Endothelial cell of umbilical vein (primary cell): Measurements from ENCODE around the gene FGFR3. TPM values are rescaled to one million over a fixed set of nuclear protein-coding genes. Genes with fewer than 3 reads are reported as not detected.

Experiments used
- BruUV-seq: library from RNA; stranded (reverse); fragments of 400-500 nt; replicated peaks from 2 replicates; lab custom pipeline; 2021; lab: Mats Ljungman, UMichigan
- CTCF ChIA-PET: fragments of 300-600, 350-600 bp; sonication (Branson Sonifier 250); formaldehyde crosslinking; loops from one replicate; lab custom pipeline; 2021; ENCODE audit warnings: antibody characterized with exemption, inconsistent platforms; lab: Charles Lee
- POLR2A ChIA-PET: fragments of 300-600, 350-600 bp; sonication (Branson Sonifier 250); formaldehyde crosslinking; loops from one replicate; lab custom pipeline; 2021; ENCODE audit warnings: antibody characterized with exemption, inconsistent platforms; lab: Charles Lee
- DNase-seq: peaks from one replicate; pipeline ENCODE4 v3.0.0-alpha.2; 2011; ENCODE audit warnings: low read depth, low spot score
- FAIRE-seq: peaks from 2 replicates; lab custom pipeline; 2011; peaks lifted over from hg19 to GRCh38; lab: Jason Lieb, UNC
- H2AFZ ChIP-seq: 2 replicates; pipeline ENCODE4 v1.6.0; 2012; ENCODE audit warnings: low read depth, low read length, control low read depth, inconsistent platforms
- H3K27ac ChIP-seq: 2 replicates; pipeline ENCODE4 v1.5.1; 2011; ENCODE audit warnings: low read depth, mild to moderate bottlenecking, control low read depth, low read length, moderate library complexity; ENCODE audit not compliant: insufficient read depth
- H3K27me3 ChIP-seq, 2 experiments: 2 replicates each; pipeline versions ENCODE4 v1.6.0 to v1.6.1; 2011; ENCODE audit warnings: low read length in 2 of 2, mixed read lengths in 1 of 2; ENCODE audit not compliant: control insufficient read depth in 2 of 2, insufficient read depth in 2 of 2
- H3K36me3 ChIP-seq, 2 experiments: 2 replicates in 1 of 2; 3 replicates in 1 of 2; pipeline ENCODE4 v1.5.1; 2011; ENCODE audit warnings: low read length in 2 of 2, mild to moderate bottlenecking in 1 of 2, moderate library complexity in 1 of 2; ENCODE audit not compliant: control insufficient read depth in 2 of 2, insufficient read depth in 2 of 2; ENCODE audit errors: extremely low read depth in 1 of 2
- H3K4me1 ChIP-seq: 3 replicates; pipeline ENCODE4 v1.5.1; 2011; ENCODE audit warnings: mild to moderate bottlenecking, low read length; ENCODE audit not compliant: control insufficient read depth, insufficient read depth; ENCODE audit errors: extremely low read depth
- H3K4me2 ChIP-seq: 2 replicates; pipeline ENCODE4 v1.6.1; 2011; ENCODE audit warnings: low read length, control low read depth, mixed read lengths; ENCODE audit not compliant: insufficient read depth
- H3K4me3 ChIP-seq, 3 experiments: fragments of 200-600 bp in 1 of 3; sonication (generic), shearing (Covaris generic) in 1 of 3; replicated peaks in 1 of 3; 2 replicates each; pipeline ENCODE4 v1.5.1; 2011 to 2016; ENCODE audit warnings: control low read depth in 3 of 3, low read length in 3 of 3, mild to moderate bottlenecking in 2 of 3, inconsistent platforms in 1 of 3, low read depth in 1 of 3, moderate library complexity in 1 of 3; ENCODE audit not compliant: insufficient read depth in 1 of 3
- H3K79me2 ChIP-seq: 2 replicates; pipeline ENCODE4 v1.6.0; 2012; ENCODE audit warnings: low read length, inconsistent platforms; ENCODE audit not compliant: control insufficient read depth, insufficient read depth
- H3K9ac ChIP-seq: replicated peaks from 2 replicates; pipeline ENCODE3; 2011; ENCODE audit warnings: low read length, control low read depth; ENCODE audit not compliant: insufficient read depth; ENCODE audit errors: extremely low read depth
- H3K9me1 ChIP-seq: replicated peaks from 3 replicates; pipeline ENCODE4 v1.6.0; 2011; ENCODE audit warnings: mild to moderate bottlenecking, low read length; ENCODE audit not compliant: control insufficient read depth, insufficient read depth; ENCODE audit errors: extremely low read depth
- H3K9me3 ChIP-seq: replicated peaks from 2 replicates; pipeline ENCODE4 v1.5.1; 2012; ENCODE audit warnings: low read length, inconsistent platforms; ENCODE audit not compliant: control insufficient read depth, insufficient read depth
- H4K20me1 ChIP-seq: replicated peaks from 2 replicates; pipeline ENCODE3; 2011; ENCODE audit warnings: mild to moderate bottlenecking, low read length; ENCODE audit not compliant: control insufficient read depth, insufficient read depth; ENCODE audit errors: extremely low read depth
- EZH2 ChIP-seq: IDR thresholded peaks from 2 replicates; pipeline ENCODE4 v1.6.1; 2012; ENCODE audit warnings: borderline replicate concordance, low read depth, mild to moderate bottlenecking, moderate library complexity, low read length, inconsistent platforms; ENCODE audit not compliant: severe bottlenecking
- FOS ChIP-seq: IDR thresholded peaks from 2 replicates; pipeline ENCODE4 v1.6.1; 2011; ENCODE audit warnings: mild to moderate bottlenecking, low read length, moderate library complexity, borderline replicate concordance; ENCODE audit not compliant: insufficient read depth
- GATA2 ChIP-seq: IDR thresholded peaks from 2 replicates; pipeline ENCODE4 v1.7.0; 2011; ENCODE audit warnings: low read depth, mild to moderate bottlenecking, moderate library complexity, mixed read lengths, low read length; ENCODE audit not compliant: insufficient read length, insufficient read depth
- JUN ChIP-seq: IDR thresholded peaks from 2 replicates; pipeline ENCODE4 v1.6.1; 2011; ENCODE audit warnings: borderline replicate concordance, low read depth; ENCODE audit not compliant: insufficient read length, insufficient read depth
- MYC ChIP-seq: IDR thresholded peaks from one replicate; pipeline ENCODE4 v1.6.1; 2011; ENCODE audit warnings: mild to moderate bottlenecking, low read depth, low read length
- POLR2A ChIP-seq: IDR thresholded peaks from 2 replicates; pipeline ENCODE4 v1.6.1; 2012; ENCODE audit warnings: low read depth, mild to moderate bottlenecking, control low read depth, low read length
- POLR2AphosphoS5 ChIP-seq: IDR thresholded peaks from 2 replicates; pipeline ENCODE4 v1.6.1; 2012; ENCODE audit warnings: low read depth, mild to moderate bottlenecking, control low read depth, low read length, moderate library complexity; ENCODE audit not compliant: insufficient read depth
- dilution Hi-C: fragments of 300-500 bp; cut with MboI; formaldehyde crosslinking; loops from one replicate; pipeline ENCODE4 v1.15.0; 2019; ENCODE audit warnings: low sequenced_read_pairs; ENCODE audit not compliant: extremely low pct_ligation_motif_present
- intact Hi-C: fragments of 100-400 bp; cut with micrococcal nuclease; formaldehyde crosslinking; loops from one replicate; pipeline ENCODE4 v1.10.0; 2022
- polyA plus RNA-seq, 4 experiments: library from polyadenylated mRNA; depleted of rRNA in 3 of 4; stranded (reverse) in 3 of 4; unstranded in 1 of 4; fragments of >200 nt; gene quantifications; 2 replicates each; pipeline versions ENCODE4 v1.2.1 to v1.2.3, GENCODE V29; 2011 to 2012; ENCODE audit warnings: missing spikeins in 1 of 4
- total RNA-seq: library from RNA; stranded (reverse); gene quantifications from 2 replicates; pipeline ENCODE4 v1.2.3, GENCODE V29; 2021
- TF ChIP-seq, protein P1 (sequence below): IDR thresholded peaks from 2 replicates; pipeline ENCODE4 v1.6.1; 2011; ENCODE audit not compliant: insufficient read depth, insufficient read length
- TF ChIP-seq, protein P2 (sequence below), 2 donors: IDR thresholded peaks; 1 replicate in 1 of 2; 2 replicates in 1 of 2; pipeline ENCODE4 v1.5.1; 2011; ENCODE audit warnings: low read length in 2 of 2, mild to moderate bottlenecking in 2 of 2, moderate library complexity in 2 of 2, control low read depth in 1 of 2, inconsistent platforms in 1 of 2, low read depth in 1 of 2; ENCODE audit not compliant: insufficient read depth in 1 of 2; ENCODE audit errors: extremely low read depth in 1 of 2

FGFR3 gene
- total and polyA plus RNA-seq, 2 donors (not counting 3 experiments of a cell fraction or from before 2014, with no cell fraction given), result 0.73 to 1.2 TPM

DNA sequence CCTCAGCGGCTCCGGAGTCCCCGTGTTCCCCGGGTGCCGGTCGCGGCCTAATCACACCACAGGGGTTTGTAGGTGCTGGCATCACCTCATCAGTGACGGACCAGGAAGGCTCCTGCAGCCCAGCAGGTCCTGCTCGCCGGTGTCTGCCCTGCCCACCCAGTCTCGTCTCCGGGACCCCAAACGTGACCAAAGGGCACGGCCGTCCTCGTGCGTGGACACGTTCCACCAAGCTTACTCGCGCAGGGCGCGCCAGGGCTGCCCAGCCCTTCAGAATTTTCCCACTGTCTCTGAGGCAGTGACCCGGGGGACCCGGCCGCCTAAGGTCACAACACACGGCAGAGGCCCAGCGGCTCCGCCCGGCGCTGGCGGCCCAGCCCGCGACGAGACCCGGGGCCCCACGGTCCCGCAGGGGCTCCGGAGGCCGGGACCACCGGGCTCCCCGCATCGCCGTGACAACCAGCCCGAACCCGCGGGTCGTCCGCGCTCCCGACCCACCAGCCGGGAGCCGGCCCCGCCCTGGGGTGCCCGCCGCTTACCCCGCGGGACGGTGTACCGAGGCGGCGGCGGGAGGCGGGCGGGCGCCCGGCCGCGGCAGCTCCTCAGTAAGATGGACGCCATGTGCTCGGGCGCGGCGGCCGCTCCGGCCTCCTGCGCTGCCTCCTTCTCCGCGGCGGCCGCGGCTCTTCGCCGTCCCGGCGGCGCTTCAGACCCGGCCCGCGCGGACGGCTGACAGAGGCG is 62.4 kb downstream of the FGFR3 start:
- Histone ChIP-seq H3K27me3 (no peaks in the 10 kb centered on the region), H4K20me1 (no peaks in the 10 kb centered on the region), H3K79me2 (peaks cover 58% of the 10 kb centered on the region), H3K4me3 (peak overlapping the region; percentile 44 to 88 (median 82)), H3K4me2 (peak overlapping the region; percentile 81), H3K9me3 (no peaks in the 10 kb centered on the region), H3K9me1 (no peaks in the 10 kb centered on the region), H3K27ac (peak overlapping the region; percentile 28), H3K4me1 (peaks cover 17% of the 10 kb centered on the region), H3K36me3 (peaks cover 0 to 2% of the 10 kb centered on the region in 2 experiments), H3K9ac (peak overlapping the region; percentile 69), H2AFZ (peak overlapping the region; percentile 70)
- FAIRE-seq (no peak), DNase-seq (peak; percentile 21)
- dilution Hi-C loops (no loop called here), intact Hi-C loops (loop anchor here (1.0 to 2.0 kb wide), 3 partner anchors 15 to 55 kb away; no protein-coding TSS in a partner anchor)
- no TSS peak for BruUV-seq
- POLR2A ChIA-PET, result no interaction called here
- CTCF ChIA-PET, result interaction anchor here (0.7 to 4.8 kb wide), 5 partner anchors 12 to 55 kb away, joined by 3 to 25 read pairs (median 9); partner anchors contain the start of gene NSD2
- no peak for TF ChIP-seq MYC
- TF ChIP-seq POLR2A, result no peak
- TF ChIP-seq JUN, result no peak
- TF ChIP-seq FOS, result no peak
- no peak for TF ChIP-seq POLR2AphosphoS5
- no peak for TF ChIP-seq EZH2
- TF ChIP-seq GATA2, result no peak
- TF ChIP-seq, protein P1, sequence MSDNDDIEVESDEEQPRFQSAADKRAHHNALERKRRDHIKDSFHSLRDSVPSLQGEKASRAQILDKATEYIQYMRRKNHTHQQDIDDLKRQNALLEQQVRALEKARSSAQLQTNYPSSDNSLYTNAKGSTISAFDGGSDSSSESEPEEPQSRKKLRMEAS, result no peak
- TF ChIP-seq, protein P2, sequence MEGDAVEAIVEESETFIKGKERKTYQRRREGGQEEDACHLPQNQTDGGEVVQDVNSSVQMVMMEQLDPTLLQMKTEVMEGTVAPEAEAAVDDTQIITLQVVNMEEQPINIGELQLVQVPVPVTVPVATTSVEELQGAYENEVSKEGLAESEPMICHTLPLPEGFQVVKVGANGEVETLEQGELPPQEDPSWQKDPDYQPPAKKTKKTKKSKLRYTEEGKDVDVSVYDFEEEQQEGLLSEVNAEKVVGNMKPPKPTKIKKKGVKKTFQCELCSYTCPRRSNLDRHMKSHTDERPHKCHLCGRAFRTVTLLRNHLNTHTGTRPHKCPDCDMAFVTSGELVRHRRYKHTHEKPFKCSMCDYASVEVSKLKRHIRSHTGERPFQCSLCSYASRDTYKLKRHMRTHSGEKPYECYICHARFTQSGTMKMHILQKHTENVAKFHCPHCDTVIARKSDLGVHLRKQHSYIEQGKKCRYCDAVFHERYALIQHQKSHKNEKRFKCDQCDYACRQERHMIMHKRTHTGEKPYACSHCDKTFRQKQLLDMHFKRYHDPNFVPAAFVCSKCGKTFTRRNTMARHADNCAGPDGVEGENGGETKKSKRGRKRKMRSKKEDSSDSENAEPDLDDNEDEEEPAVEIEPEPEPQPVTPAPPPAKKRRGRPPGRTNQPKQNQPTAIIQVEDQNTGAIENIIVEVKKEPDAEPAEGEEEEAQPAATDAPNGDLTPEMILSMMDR (IDR thresholded peaks at IDR 0.05; ENCODE audit: extremely low read depth in 1 of 2, insufficient read depth in 1 of 2, low read depth in 1 of 2, low read length in 2 of 2), result no peak
